Activated T-helper 1 cell treated with anti-CD3 and anti-CD28 coated beads, Interleukin-2, amount 50 U/mL, for 16 hours (primary cell): Measurements from ENCODE around the gene CHMP3.

Experiments
- DNase-seq, 2 donors: peaks; one replicate each; pipeline ENCODE4 v3.0.0-alpha.2; 2020; ENCODE audit warnings: low read depth in 1 of 2, low spot score in 1 of 2

The CHMP3 gene

GRCh38 chr2:86471637-86472036, 91.6 kb downstream of the CHMP3 start:
- no peak for DNase-seq

GRCh38 chr2:86470890-86471289, 92.4 kb downstream of the CHMP3 start:
- no peak for DNase-seq

GRCh38 chr2:86468162-86469033, 94.8 kb downstream of the CHMP3 start:
- no peak for DNase-seq

GRCh38 chr2:86466306-86466705, 96.9 kb downstream of the CHMP3 start:
- no peak for DNase-seq

DNA sequence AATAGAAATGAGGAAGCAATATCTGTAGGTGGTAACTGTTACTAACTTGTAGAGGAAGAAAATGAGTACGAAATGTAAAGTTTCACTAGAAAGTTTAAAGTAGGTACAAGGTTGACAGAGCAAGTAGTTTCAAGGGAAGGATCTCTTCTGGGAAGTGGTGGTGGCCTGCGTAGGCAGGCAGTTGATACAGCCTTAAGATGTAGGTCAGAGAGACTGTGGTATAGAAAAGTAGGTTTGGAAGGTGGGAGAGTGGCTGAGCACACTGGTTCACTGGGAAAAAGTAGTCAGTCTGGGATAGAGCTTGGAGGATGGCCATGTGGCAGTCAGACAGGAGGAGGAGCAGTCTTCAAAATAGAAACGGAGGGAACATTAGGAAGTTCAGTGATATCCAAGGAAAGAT, 98.6 kb downstream of the CHMP3 start:
- no peak for DNase-seq

DNA sequence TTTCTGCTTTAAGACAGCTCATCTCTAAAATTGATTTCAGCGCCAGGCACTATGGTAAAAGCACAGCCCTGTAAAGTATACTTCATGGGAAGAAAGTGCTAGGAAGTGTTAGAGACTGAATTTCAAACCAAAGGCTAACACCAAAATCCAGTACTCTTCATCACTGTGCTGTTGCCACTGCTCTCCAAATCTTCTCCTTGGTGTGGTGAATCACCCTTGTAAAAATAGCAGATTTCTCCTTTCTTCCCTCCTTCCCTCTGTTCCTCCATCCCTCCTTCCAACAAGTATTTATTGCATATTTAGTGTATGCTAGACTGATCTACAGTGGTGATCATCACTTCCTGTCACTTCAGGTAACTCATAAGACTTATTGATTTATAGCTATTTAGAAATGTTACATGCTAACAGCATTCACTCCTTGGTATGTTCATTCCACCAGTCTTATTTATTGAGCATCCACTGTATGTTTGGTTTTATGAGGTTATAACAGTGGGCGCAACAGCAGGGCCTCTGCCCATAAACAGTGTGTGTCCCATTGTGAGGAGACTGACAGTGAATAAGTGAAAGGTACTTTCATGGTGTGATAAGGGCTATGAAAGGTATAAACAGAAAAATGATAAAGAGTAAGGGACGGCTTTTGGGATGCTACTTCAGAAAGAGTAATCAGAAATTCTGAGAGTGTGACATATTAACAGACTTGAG, 102.0 kb downstream of the CHMP3 start:
- no peak for DNase-seq

DNA sequence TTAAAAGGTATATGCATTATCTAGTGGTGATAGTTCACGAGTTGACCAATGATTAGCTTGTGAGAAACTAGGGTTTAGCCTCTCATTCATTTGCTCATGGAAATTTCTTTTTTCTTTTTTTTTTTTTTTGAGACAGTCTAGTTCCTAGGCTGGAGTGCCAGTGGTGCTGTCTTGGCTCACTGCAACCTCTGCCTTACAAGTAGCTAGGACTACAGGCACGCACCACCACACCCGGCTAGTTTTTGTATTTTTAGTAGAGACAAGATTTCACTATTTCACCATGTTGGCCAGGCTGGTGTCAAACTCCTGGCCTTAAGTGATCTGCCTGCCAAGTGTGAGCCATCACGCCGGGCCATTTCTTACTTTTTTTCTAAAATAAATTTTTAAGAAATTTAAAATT, 108.1 kb downstream of the CHMP3 start:
- no peak for DNase-seq

GRCh38 chr2:86454238-86454637, 109.0 kb downstream of the CHMP3 start:
- DNase-seq = no peak

- DNase-seq = no peak
Observed at GRCh38 chr2:86453836-86454235, 109.4 kb downstream of the CHMP3 start.
